Measurements from ENCODE around the gene AP2A1.

DNA sequence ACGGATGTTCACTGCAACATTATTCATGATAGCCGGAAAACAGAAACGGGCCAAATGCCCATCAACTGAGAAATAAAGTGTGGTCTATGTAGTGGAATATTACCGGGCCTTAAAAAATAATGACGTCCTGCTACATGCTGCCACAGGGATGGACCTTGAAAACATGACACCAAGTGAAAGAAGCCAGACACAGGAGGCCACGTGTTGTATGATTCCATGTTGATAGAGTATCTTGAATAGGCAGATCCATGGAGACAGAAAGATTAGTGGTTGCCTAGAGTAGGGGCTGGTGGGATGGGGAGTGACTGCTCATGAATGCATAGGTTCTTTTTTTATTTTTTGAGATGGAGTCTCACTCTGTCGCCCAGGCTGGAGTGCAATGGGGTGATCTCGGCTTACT lies 3.7 kb downstream of the AP2A1 start:
- TF ChIP-seq, protein P1, sequence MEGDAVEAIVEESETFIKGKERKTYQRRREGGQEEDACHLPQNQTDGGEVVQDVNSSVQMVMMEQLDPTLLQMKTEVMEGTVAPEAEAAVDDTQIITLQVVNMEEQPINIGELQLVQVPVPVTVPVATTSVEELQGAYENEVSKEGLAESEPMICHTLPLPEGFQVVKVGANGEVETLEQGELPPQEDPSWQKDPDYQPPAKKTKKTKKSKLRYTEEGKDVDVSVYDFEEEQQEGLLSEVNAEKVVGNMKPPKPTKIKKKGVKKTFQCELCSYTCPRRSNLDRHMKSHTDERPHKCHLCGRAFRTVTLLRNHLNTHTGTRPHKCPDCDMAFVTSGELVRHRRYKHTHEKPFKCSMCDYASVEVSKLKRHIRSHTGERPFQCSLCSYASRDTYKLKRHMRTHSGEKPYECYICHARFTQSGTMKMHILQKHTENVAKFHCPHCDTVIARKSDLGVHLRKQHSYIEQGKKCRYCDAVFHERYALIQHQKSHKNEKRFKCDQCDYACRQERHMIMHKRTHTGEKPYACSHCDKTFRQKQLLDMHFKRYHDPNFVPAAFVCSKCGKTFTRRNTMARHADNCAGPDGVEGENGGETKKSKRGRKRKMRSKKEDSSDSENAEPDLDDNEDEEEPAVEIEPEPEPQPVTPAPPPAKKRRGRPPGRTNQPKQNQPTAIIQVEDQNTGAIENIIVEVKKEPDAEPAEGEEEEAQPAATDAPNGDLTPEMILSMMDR (IDR thresholded peaks at IDR 0.05): no peak
- no peak for TF ChIP-seq POLR2A (IDR thresholded peaks at IDR 0.05)
- no peak for TF ChIP-seq EP300 (IDR thresholded peaks at IDR 0.05)
